Upper lobe of right lung (tissue), 1 donor: ENCODE results near the gene RING1. TPM values are rescaled to one million over a fixed set of nuclear protein-coding genes. Genes with fewer than 3 reads are reported as not detected.

Experiments used
- ATAC-seq: fragments of 200-7000 bp; cut with Tn5 transposase; one replicate; pipeline ENCODE4 v1.9.1; 2020; ENCODE audit warnings: mild to moderate bottlenecking, moderate library complexity
- DNase-seq: peaks from one replicate; pipeline ENCODE4 v3.0.0-alpha.2; 2020
- H3K27ac ChIP-seq: fragments of 200-600 bp; one replicate; pipeline ENCODE4 v1.8.0; 2022
- H3K27me3 ChIP-seq: fragments of 200-600 bp; one replicate; pipeline ENCODE4 v1.8.0; 2022; ENCODE audit warnings: mild to moderate bottlenecking
- H3K36me3 ChIP-seq: fragments of 200-600 bp; one replicate; pipeline ENCODE4 v1.8.0; 2022
- H3K4me1 ChIP-seq: fragments of 200-600 bp; one replicate; pipeline ENCODE4 v1.8.0; 2022
- H3K4me3 ChIP-seq: fragments of 200-600 bp; one replicate; pipeline ENCODE4 v1.8.0; 2022; ENCODE audit warnings: mild to moderate bottlenecking
- H3K9me3 ChIP-seq: fragments of 200-600 bp; one replicate; pipeline ENCODE4 v1.8.0; 2022
- intact Hi-C: fragments of 100-400 bp; cut with DNase I; formaldehyde crosslinking; loops from one replicate; pipeline ENCODE4 v1.11.0; 2022
- total RNA-seq: library from RNA; stranded (reverse); fragmentation: NEBNext Ultra II Directional; extraction: Animal tissue kit (Norgen Biotek cat#: 25700); gene quantifications from one replicate; pipeline ENCODE4 v1.2.1, GENCODE V29; 2021
- TF ChIP-seq, protein P1 (sequence below): fragments of 200-600 bp; IDR thresholded peaks from one replicate; pipeline ENCODE4 v1.8.0; 2022; ENCODE audit warnings: antibody characterized with exemption
- donor health status: DM: no; HTN: yes; CAD: no; lungs with severe emphysema.

Gene RING1
- total RNA-seq, 1 donor from 2014 or later = 42.0 TPM

DNA sequence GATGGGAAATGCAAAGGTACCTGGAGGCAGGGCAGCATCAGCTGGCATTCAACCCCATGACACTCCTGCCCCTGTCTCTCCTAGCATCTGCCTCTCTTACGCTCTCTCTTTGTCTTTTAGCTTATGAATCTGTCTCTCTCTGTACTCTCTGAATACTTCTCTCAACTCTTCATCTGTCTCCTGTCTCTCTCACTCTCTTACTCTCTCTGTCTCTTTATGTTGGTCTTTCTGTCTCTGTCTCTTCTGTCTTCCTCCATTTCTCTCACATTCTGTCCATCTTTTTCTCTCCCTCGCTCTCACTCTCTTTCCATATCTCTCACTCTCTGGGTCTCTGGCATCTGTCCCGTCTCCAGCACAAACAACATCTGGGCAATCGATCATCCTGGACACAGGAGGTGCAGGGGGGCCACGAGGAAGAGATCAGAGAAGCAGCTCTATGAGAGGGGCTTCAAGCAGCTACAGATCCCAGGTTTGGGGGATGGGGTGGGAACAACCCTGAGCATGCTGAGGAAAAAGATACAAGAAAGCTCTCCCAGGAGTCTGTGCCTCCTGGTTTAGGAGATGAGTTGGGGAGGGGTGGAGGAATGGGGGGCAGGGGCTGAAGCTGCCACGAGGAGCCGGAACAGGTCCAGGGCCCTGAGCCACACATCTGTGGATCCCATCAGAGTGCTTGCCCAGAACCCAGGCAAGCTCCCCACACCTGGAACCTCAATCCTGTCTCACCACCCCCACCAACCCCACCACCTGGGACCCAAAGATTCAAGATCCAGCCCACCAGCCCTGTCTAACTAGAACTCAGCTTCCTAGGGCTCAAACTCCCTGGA is 18.5 kb upstream of the RING1 start:
- H3K36me3 ChIP-seq = peaks cover 9% of the 10 kb centered on the region
- intact Hi-C loops = no loop called here
- H3K4me1 ChIP-seq = peaks cover 12% of the 10 kb centered on the region
- H3K9me3 ChIP-seq = no peaks in the 10 kb centered on the region
- H3K27me3 ChIP-seq = peaks cover 19% of the 10 kb centered on the region
- ATAC-seq (no peak), DNase-seq (no peak)
- no peak overlapping the region for H3K4me3 ChIP-seq
- TF ChIP-seq, protein P1, sequence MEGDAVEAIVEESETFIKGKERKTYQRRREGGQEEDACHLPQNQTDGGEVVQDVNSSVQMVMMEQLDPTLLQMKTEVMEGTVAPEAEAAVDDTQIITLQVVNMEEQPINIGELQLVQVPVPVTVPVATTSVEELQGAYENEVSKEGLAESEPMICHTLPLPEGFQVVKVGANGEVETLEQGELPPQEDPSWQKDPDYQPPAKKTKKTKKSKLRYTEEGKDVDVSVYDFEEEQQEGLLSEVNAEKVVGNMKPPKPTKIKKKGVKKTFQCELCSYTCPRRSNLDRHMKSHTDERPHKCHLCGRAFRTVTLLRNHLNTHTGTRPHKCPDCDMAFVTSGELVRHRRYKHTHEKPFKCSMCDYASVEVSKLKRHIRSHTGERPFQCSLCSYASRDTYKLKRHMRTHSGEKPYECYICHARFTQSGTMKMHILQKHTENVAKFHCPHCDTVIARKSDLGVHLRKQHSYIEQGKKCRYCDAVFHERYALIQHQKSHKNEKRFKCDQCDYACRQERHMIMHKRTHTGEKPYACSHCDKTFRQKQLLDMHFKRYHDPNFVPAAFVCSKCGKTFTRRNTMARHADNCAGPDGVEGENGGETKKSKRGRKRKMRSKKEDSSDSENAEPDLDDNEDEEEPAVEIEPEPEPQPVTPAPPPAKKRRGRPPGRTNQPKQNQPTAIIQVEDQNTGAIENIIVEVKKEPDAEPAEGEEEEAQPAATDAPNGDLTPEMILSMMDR = no peak
- H3K27ac ChIP-seq = no peak overlapping the region

DNA sequence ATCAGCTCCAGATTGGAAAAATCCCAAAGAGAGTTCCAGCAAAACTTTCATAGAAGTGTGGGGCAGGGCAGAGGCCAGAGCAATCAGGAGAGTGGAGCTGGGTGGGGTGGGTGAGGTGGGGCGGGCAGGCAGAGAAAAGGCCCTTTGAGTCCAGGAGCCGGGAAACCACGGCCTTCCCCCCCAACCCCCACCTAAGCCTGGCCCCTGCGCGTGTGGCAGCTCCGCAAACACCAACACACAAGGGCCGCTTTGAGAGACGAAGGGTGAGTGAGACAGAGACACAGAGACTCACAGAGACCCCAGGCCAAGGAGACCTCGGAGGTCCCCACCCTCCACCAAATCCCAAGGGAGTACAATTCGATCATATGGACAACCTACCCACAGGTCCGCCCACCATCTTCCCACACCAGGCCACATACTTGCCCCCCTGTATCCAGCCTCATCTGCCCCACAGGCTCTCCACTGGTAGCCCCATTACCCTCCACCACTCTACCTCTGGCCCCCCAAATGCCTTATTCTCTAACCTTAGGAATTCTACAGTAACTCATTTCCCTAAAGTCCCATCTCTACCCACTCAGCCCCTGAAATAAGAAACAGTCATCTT is 17.7 kb upstream of the RING1 start:
- intact Hi-C loops = no loop called here
- Histone ChIP-seq H3K9me3 (no peaks in the 10 kb centered on the region), H3K27ac (no peak overlapping the region), H3K4me3 (no peak overlapping the region), H3K36me3 (peaks cover 17% of the 10 kb centered on the region), H3K27me3 (peaks cover 19% of the 10 kb centered on the region), H3K4me1 (peaks cover 12% of the 10 kb centered on the region)
- no peak for DNase-seq
- TF ChIP-seq, protein P1 = no peak
- ATAC-seq = no peak

DNA sequence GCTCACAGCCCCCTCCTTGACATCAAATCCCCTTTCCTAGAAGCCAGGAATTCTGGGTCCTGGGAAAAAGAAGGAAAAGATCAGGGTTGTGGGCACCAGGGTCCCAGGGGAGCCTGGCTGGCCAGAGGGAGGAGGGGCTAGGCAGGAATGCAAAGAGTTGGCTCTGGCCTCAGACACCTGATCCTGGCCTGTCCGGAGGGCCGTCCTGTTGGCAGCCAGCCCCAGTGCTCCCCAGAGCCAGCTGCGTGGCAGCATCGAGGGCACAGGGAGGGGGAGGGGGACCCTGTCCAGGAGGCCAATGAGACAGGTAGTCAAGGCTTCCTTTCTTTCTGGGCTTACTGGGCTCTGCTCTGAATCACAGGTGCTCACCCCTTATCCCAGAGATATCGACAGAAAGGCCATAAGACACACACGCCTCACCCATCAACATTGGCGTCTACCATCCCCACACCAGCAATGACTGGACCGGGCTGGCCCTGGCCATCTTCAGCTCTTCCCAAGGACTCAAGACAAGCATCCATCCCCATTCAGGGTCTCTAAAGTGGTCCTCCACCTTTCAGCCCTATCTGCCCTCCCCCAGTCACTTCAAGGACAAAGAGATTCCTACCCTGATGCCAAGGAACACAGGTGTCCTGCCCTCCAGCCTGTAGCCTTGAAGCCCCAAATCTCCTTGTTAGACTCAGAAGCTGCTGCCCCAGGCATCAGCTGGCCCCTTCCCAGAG is 16.8 kb upstream of the RING1 start:
- TF ChIP-seq, protein P1 = no peak
- H3K36me3 ChIP-seq = peaks cover 26% of the 10 kb centered on the region
- peaks cover 12% of the 10 kb centered on the region for H3K4me1 ChIP-seq
- intact Hi-C loops = no loop called here
- no peak overlapping the region for H3K4me3 ChIP-seq
- H3K27me3 ChIP-seq = peaks cover 19% of the 10 kb centered on the region
- DNase-seq (no peak), ATAC-seq (no peak)
- H3K27ac ChIP-seq = no peak overlapping the region
- no peaks in the 10 kb centered on the region for H3K9me3 ChIP-seq

- Histone ChIP-seq H3K4me1 (peaks cover 14% of the 10 kb centered on the region), H3K4me3 (peak within 1 kb of the TSS; percentile 40), H3K9me3 (no peaks in the 10 kb centered on the region), H3K27me3 (peaks cover 19% of the 10 kb centered on the region), H3K27ac (no peak within 1 kb of the TSS), H3K36me3 (peaks cover 32% of the 10 kb centered on the region)
- intact Hi-C loops = no loop called here
- DNase-seq = no peak
- peak; percentile 7 for ATAC-seq
- TF ChIP-seq, protein P1 = no peak
Observed at GRCh38 chr6:33192105-33192646, 16.1 kb upstream of the RING1 start, which contains the start of gene COL11A2. TSS of gene COL11A2 (minus strand) at chr6:33192467. CDS start at chr6:33192240, 227 bp downstream.

GRCh38 chr6:33192671-33193602 is 15.4 kb upstream of the RING1 start:
- DNase-seq (no peak), ATAC-seq (peak; percentile 28)
- Histone ChIP-seq H3K27ac (no peak overlapping the region), H3K36me3 (peaks cover 35% of the 10 kb centered on the region), H3K9me3 (no peaks in the 10 kb centered on the region), H3K4me1 (peaks cover 22% of the 10 kb centered on the region), H3K4me3 (peak overlapping the region; percentile 40), H3K27me3 (peaks cover 19% of the 10 kb centered on the region)
- intact Hi-C loops = no loop called here
- TF ChIP-seq, protein P1 = no peak
